GM18951 (cell line): ENCODE measurements around the gene ATP8B3.

Experiments
- POLR2A ChIP-seq: IDR thresholded peaks from 4 replicates; pipeline ENCODE4 v1.6.1; 2011; ENCODE audit warnings: mild to moderate bottlenecking; ENCODE audit not compliant: insufficient read length, insufficient read depth; ENCODE audit errors: extremely low read depth
- in situ Hi-C: fragments of 300-500 bp; cut with MboI; formaldehyde crosslinking; loops from one replicate; pipeline ENCODE4 v1.12.0; 2022; ENCODE audit warnings: low sequenced_read_pairs, mixed read lengths, inconsistent platforms; ENCODE audit not compliant: unreplicated experiment

Gene ATP8B3

DNA sequence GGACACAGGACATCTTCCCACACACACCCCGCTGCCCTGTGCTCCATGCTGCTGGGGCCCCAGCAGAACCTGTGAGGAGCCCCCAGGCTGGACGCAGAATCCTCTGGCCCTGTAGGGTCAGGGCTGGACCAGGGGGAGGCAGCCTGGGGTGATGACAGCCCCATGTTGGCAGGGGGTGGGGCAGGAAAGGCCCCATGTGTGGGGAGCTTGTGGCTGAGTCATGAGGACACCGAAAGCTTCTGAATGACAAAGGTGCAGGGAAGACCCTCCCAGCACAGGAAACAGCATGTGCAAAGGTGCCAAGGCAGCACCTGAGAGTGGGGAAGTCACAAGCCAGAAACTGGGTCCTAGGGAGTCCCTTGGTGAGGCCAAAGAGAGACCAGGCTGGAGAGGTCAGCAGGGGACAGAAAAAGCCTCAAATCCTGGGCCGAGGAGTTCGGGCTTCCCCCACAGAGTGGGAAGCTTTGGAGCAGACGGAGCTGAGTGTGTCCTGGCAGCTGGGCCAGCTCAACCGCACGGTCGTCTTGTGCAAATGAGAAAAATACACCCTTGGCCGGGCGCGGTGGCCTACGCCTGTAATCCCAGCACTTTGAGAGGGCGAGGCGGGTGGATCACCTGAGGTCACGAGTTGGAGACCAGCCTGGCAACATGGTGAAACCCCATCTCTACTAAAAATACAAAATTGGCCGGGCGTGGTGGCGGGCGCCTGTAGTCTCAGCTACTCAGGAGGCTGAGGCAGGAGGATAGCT is 17.5 kb downstream of the ATP8B3 start:
- in situ Hi-C loops: loop anchor here (25.0 kb wide), 1 partner anchor 257 kb away; no protein-coding TSS in a partner anchor
- no peak for TF ChIP-seq POLR2A

DNA sequence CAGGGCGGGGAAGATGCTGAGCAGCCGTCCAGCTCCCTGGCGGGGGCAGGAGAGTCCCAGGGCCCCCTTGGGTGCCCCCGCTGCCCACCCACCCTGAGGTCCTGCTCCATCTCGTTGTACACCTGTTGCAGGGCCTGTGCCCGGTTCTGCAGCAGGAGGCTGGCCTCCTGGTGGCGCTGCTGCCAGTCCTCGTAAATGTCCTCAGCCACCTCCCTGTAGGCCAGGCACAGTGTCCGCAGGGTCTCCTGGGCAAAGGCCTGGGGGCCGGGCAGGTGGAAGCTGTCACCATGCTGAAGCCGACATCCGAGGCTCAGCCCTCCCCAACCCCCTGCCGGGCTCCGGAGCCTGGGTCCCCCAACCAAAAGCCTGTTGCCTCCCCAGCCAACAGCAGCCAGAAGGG is 20.2 kb downstream of the ATP8B3 start:
- in situ Hi-C loops: loop anchor here (25.0 kb wide), 1 partner anchor 255 kb away; no protein-coding TSS in a partner anchor
- no peak for TF ChIP-seq POLR2A

DNA sequence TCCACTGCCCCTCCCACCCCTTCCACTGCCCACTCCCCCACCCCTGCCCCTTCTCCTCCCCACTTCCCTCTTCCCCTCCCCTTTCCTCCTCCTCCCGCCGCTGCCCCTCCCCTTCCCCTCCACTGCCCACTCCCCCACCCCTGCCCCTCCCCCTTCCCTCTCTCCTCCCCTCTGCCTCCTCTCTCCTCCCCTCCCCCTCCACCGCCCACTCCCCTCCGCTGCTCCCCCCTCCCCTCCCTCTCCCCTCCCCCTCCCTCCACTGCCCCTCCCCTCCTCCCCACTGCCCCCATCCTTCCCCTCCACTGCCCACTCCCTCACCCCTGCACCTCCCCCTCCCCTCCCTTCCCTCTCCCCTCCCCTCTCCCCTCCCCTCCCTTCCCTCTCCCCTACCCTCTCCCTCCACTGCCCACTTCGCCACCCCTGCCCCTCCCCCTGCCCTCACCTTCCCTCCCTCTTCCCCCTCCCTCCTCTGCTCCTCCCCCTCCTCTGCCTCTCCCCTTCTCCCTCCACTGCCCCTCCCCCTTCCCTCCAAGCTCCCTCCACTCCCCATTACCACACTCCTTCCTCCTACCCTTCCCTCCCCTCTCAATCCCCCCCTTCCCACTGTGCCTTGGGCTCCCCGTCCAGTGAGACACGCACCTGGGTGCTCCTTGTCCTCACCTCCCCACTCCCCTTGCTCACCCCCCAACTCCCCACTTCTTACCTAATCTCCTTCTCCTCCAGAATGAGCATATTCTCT is 21.9 kb downstream of the ATP8B3 start:
- in situ Hi-C loops: loop anchor here (25.0 kb wide), 1 partner anchor 253 kb away; no protein-coding TSS in a partner anchor
- TF ChIP-seq POLR2A: no peak

DNA sequence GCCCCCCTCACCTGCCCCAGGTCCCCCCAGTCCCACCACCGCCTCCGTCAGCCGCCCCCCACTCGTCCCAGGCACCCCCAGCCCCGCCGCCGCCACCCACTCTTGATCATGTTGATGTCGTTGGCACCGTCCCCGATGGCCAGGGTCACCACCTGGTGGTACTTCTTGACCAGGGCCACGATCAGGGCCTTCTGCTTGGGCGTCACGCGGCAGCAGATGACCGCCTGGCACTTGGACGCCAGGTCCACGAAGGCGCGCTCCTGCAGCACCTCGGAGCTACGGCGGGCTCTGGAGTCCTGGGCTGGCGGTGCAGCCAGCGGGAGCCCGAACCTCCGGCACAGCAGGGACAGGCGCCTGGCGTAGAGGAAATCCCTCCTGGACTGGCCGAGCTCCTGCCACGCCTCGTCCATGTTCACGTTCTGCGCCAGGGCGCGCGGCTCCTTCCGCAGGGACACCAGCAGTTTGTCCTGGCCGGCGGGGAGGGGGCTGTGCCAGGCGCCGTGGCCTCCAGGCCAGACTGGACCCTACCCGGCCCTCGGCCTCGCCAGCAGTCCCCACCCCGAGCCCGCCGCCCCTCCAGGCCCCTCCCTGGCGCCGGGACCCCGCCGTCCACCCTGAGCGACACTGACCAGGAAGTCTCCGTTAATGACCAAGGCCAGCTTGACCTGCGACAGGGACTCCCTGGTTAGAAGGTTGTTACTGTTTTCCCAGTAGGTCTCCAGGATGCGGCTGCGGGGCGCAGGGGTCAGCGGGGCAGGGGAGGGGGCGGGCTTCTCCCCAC is 22.6 kb downstream of the ATP8B3 start:
- in situ Hi-C loops: loop anchor here (25.0 kb wide), 1 partner anchor 252 kb away; no protein-coding TSS in a partner anchor
- TF ChIP-seq POLR2A: no peak

DNA sequence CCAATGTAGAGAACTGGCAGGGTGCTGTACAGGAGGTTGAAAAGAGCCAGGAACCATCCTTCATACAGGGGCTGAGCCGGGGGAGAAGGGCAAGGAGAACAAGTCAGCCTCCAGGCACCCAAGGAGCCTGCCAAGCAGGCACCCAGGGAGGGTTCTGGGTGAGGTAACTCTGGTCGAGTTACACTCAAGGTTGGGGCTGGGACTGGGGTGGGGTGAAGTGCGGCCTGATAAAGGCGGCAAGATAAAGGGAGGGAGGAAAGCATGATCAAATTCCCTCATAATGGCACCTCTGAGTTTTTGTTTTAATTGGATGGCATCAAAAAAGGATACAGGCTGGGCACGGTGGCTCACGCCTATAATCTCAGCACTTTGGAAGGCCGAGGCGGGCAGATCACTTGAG is 25.0 kb downstream of the ATP8B3 start:
- in situ Hi-C loops: loop anchor here (25.0 kb wide), 1 partner anchor 250 kb away; no protein-coding TSS in a partner anchor
- TF ChIP-seq POLR2A: no peak

DNA sequence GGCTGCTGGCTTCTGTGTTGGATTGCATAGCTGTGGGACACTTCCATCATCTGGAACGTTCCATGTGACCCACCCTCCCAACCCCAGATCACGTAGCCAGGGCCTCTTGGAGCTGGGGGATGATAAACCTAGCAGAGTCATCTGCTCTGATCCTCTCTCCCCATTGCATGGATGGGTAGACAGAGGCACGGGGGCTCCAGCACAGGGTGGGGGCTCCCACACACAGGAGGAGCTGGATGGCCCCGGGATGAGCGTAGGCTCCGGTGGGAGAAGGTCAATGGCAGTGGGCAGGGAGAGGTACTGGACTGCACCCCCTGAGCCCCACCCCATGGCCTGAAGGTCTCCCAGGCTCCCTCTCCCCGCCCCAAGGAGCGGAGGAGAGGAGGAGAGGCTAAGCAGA is 25.4 kb downstream of the ATP8B3 start:
- in situ Hi-C loops: loop anchor here (25.0 kb wide), 1 partner anchor 249 kb away; no protein-coding TSS in a partner anchor
- TF ChIP-seq POLR2A: no peak

DNA sequence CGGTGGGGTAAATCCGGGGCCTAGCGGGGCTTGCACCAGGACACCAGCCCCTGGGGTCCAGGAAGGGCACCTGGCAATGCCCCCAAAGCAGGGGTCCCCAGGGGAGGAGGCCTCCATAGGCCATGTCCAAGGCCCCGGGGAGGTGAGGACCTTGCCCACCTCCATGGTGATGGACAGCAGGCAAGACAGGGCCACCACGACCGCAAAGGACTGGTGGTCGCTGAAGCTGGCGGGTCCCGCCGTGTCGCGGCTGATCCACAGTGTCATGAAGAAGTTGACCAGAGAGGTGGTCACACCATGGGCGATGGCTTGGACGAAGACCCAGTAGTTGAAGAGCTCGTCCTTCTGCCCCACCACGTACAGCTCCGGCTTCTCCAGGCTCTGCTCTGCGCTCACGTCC is 26.8 kb downstream of the ATP8B3 start:
- TF ChIP-seq POLR2A: no peak
- in situ Hi-C loops: loop anchor here (25.0 kb wide), 1 partner anchor 248 kb away; no protein-coding TSS in a partner anchor

DNA sequence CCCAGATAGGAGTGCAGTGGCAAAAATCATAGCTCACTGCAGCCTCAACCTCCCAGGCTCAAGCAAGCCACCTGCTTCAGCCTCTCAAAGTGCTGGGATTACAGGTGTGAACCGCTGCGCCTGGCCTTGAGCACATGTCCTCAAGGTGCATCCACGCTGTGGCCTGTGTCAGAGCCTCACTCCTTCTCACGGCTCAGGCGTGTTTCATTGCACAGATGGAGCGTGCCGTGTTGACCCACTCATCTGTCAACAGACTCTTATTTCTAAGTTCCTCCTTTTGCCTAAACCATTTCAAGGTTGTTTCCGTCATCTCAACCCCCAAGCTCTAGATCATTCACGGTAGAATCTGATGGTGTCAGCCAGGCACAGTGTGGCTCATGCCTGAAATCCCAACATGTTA is 28.2 kb downstream of the ATP8B3 start:
- in situ Hi-C loops: loop anchor here (25.0 kb wide), 1 partner anchor 247 kb away; no protein-coding TSS in a partner anchor
- no peak for TF ChIP-seq POLR2A

DNA sequence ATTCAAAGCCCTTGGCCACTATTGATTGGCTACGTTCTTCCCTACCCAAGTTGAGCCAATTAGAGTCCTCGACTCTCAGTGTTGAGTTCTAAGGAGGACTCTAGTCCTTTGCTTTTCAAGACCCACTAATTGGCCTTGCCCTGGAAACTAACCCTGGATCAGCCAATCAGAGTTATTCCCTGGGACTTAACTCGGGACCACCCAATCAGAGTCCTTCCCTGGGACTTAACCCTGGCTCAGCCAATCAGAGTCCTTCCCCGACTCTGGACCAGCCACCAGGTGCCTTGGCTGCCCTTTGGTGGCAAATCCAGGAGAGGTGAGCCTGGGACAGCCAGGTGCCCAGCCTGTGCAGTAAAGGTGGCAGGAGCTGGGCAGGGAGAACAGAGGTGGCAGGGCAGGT is 28.7 kb downstream of the ATP8B3 start:
- TF ChIP-seq POLR2A: no peak
- in situ Hi-C loops: loop anchor here (25.0 kb wide), 1 partner anchor 246 kb away; no protein-coding TSS in a partner anchor

DNA sequence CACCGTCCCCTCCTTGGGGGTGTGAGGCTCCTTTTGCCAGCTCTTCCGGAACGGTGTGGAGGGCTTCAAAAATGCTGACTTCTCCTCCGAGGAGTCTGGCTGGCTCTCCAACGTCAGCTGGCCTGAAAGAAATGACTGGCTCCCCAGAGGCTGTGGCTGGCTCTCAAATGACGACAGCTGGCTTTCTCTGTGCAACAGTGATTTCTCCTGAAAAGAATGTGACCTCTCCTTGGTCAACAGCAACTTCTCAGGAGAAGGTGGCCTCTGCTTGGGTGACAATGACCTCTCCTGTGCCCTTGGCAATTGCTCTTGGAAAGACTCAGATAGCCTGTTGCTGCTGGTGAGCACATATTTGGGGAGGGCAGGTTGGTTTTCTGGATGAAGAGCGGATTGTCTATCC is 29.6 kb downstream of the ATP8B3 start:
- no peak for TF ChIP-seq POLR2A
- in situ Hi-C loops: loop anchor here (25.0 kb wide), 1 partner anchor 245 kb away; no protein-coding TSS in a partner anchor

DNA sequence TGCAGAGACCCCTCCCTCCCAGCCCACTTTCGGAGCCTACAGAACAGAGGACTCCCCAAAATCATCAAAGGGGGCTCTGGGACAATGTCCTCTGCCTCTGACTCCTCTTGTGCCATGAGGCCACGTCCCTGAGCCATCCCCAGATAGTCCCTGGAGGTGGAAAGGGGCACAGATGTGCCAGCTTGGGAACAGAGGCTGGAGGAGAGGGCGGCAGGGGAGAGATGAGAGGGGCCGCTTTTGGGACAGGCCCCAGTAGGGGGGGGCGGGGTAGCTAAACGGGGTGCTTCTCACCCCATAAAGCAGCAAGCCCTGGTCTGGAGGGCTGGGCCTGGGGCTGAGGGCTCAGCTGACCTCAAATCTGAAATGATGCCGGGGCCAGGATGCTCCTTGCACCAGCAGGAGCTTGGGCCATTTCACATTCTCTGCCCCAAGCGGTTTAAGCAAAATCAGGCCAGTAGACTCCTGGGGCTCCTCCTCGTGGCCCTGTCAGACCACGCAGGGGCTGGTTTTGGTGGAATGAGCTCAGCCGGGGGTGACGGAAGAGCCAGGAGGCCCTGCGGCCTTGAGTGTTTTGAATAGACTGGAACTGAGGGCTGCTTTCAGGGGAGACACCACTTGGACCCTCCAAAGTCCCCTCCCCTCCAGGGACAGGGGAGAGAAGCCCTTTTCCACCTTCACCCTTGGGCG is 31.7 kb downstream of the ATP8B3 start:
- in situ Hi-C loops: loop anchor here (25.0 kb wide), 1 partner anchor 243 kb away; no protein-coding TSS in a partner anchor
- TF ChIP-seq POLR2A: no peak

DNA sequence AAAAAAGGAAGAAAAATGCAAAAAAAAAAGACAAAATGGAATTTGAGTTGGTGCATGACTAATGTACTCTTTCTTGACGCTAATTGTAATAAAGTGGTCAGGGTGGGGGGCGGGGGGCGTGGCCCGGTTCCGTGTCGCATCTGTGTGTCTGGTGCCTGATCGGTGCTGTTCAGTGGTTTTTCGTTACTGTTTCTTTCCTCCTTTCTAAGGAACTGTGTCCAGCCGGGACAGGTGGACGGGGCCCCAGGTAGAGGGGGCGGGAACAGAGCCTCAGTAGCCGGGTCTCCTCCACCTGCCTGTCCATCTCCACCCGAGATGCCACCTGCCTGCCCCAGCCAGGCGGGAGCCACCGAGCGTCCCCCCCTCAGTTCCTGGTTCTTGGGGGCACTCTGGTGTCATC is 32.5 kb downstream of the ATP8B3 start:
- no peak for TF ChIP-seq POLR2A
- in situ Hi-C loops: loop anchor here (25.0 kb wide), 1 partner anchor 242 kb away; no protein-coding TSS in a partner anchor
